MM.1S (cell line): Measurements from ENCODE around the gene SELENOO.

Experiments used
- DNase-seq: peaks from one replicate; pipeline ENCODE4 v3.0.0-alpha.2; 2015
- H2AFZ ChIP-seq: fragments of 300-600 bp; sonication (generic); 2 replicates; pipeline ENCODE4 v1.6.0; 2016; ENCODE audit warnings: antibody characterized with exemption, low read length
- H3F3A ChIP-seq: fragments of 300-600 bp; sonication (generic); 2 replicates; pipeline ENCODE4 v1.6.1; 2016; ENCODE audit warnings: mild to moderate bottlenecking, antibody characterized with exemption, low read length, moderate library complexity, mixed read lengths; ENCODE audit not compliant: insufficient read depth
- H3K27ac ChIP-seq: fragments of 300-600 bp; sonication (generic); 2 replicates; pipeline ENCODE4 v1.5.1; 2016; ENCODE audit warnings: mild to moderate bottlenecking, low read length
- H3K27me3 ChIP-seq: fragments of 300-600 bp; sonication (generic); replicated peaks from 2 replicates; pipeline ENCODE4 v1.6.0; 2016; ENCODE audit warnings: low read length; ENCODE audit not compliant: insufficient read depth
- H3K36me3 ChIP-seq: fragments of 300-600 bp; sonication (generic); replicated peaks from 2 replicates; pipeline ENCODE4 v1.6.1; 2016; ENCODE audit warnings: mild to moderate bottlenecking, low read length, mixed read lengths; ENCODE audit not compliant: insufficient read depth
- H3K4me1 ChIP-seq: fragments of 300-600 bp; sonication (generic); 2 replicates; pipeline ENCODE4 v1.6.1; 2016; ENCODE audit warnings: low read length, mixed read lengths
- H3K4me2 ChIP-seq: fragments of 300-600 bp; sonication (generic); 2 replicates; pipeline ENCODE4 v1.6.0; 2016; ENCODE audit warnings: low read depth, low read length
- H3K4me3 ChIP-seq: fragments of 300-600 bp; sonication (generic); 2 replicates; pipeline ENCODE4 v1.5.1; 2016; ENCODE audit warnings: low read length, mixed read lengths
- H3K79me2 ChIP-seq: fragments of 300-600 bp; sonication (generic); 2 replicates; pipeline ENCODE4 v1.6.1; 2016; ENCODE audit warnings: mixed run types, low read length, mixed read lengths
- H3K9ac ChIP-seq: fragments of 300-600 bp; sonication (generic); 2 replicates; pipeline ENCODE4 v1.6.1; 2016; ENCODE audit warnings: low read length, mixed read lengths
- H3K9me2 ChIP-seq: fragments of 300-600 bp; sonication (generic); replicated peaks from 2 replicates; pipeline ENCODE4 v1.6.1; 2016; ENCODE audit warnings: mild to moderate bottlenecking, low read length, mixed read lengths; ENCODE audit not compliant: insufficient read depth
- H3K9me3 ChIP-seq: fragments of 300-600 bp; sonication (generic); replicated peaks from 2 replicates; pipeline ENCODE4 v1.6.1; 2016; ENCODE audit warnings: mild to moderate bottlenecking, low read length, mixed read lengths; ENCODE audit not compliant: insufficient read depth
- H4K20me1 ChIP-seq: fragments of 300-600 bp; sonication (generic); 2 replicates; pipeline ENCODE4 v1.6.1; 2016; ENCODE audit warnings: mild to moderate bottlenecking, low read length, moderate library complexity, mixed read lengths; ENCODE audit not compliant: insufficient read depth
- CTCF ChIP-seq: fragments of 300-600 bp; sonication (generic); IDR thresholded peaks from 2 replicates; pipeline ENCODE4 v1.5.1; 2016; ENCODE audit warnings: antibody characterized with exemption, low read length, mixed read lengths
- EZH2 ChIP-seq: fragments of 300-600 bp; sonication (generic); optimal IDR thresholded peaks from 2 replicates; pipeline ENCODE3; 2017; ENCODE audit warnings: low read depth, mild to moderate bottlenecking, antibody characterized with exemption, low read length, mixed read lengths
- EZH2phosphoT487 ChIP-seq: fragments of 300-600 bp; sonication (generic); IDR thresholded peaks from 2 replicates; pipeline ENCODE4 v1.6.1; 2018; ENCODE audit warnings: antibody characterized with exemption, low read length

The SELENOO gene

DNA sequence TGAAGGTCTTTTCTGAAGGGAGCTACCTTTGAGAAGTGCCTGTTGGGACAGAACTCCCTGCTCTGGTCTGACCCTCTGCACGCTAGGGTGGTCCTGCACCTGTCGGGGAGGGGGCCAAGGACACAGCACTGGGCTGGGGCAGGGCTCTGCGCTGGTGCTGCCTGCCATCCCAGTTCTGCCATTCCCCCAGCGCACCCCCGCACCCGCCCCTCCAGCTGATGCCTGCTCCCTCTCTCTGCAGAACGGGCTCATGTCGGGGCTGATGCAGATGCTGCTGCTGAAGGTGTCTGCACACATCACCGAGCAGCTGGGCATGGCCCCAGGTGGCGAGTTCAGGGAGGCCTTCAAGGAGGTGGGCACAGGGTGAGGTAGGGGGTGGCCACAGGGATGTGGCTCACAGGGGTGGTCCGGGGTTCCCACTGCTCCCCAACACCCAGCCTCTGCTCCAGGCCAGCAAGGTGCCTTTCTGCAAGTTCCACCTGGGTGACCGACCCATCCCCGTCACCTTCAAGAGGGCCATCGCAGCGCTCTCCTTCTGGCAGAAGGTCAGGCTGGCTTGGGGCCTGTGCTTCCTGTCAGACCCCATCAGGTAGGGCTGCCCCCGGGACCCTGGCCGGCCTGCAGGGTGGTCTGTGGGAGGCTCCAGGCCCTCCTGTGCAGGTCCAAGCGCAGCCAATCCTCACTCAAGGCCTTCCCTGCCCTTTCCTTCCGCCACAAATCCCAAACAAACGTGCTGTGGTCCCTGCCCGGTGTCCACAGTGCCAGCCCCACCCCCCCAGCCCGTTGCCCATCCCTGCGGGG, 3.6 kb upstream of the SELENOO start:
- no peak overlapping the region for H3K4me3 ChIP-seq
- no peaks in the 10 kb centered on the region; the same call in 1 of the 2 replicates for H3K36me3 ChIP-seq
- no peaks in the 10 kb centered on the region for H3K27me3 ChIP-seq
- 0 out of 2 replicates have a peak, but pooled peaks cover 9% of the 10 kb centered on the region for H3F3A ChIP-seq
- H3K9me2 ChIP-seq = no peaks in the 10 kb centered on the region
- H3K27ac ChIP-seq = no peak overlapping the region
- no peaks in the 10 kb centered on the region for H3K9me3 ChIP-seq
- peaks cover 33% of the 10 kb centered on the region for H3K79me2 ChIP-seq
- no peak overlapping the region for H3K9ac ChIP-seq
- H3K4me2 ChIP-seq = no peak overlapping the region
- H4K20me1 ChIP-seq = no peaks in the 10 kb centered on the region
- no peak for DNase-seq
- TF ChIP-seq EZH2phosphoT487 (no peak), EZH2 (no peak), CTCF (no peak)
- peaks cover 5% of the 10 kb centered on the region; the same call in 1 of the 2 replicates for H3K4me1 ChIP-seq
- no peak overlapping the region for H2AFZ ChIP-seq

DNA sequence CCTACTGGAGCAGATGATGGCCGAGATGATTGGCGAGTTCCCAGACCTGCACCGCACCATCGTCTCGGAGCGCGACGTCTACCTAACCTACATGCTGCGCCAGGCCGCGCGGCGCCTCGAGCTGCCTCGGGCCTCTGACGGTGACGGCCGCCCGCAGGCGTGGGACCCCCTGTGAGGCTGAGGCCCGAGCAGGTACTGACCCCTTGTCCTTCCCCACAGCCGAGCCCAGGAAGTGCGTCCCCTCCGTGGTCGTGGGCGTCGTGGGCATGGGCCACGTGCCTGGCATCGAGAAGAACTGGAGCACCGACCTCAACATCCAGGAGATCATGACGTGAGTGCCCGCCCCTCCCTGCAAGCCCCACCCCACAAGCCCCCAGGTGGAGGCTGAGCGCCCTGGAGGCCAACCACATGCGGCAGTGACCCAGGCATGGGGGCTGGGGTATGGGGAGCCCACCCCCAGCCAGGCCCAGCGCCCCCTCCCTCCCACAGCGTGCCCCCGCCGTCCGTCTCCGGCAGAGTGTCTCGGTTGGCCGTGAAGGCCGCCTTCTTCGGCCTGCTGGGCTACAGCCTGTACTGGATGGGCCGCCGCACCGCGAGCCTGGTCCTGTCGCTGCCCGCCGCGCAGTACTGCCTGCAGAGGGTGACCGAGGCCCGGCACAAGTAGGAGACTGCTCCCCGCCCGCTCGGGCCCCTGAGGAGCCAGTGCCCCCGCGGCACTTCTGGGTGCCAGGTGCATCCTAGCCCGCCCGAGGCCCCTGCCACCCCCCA, 2.8 kb upstream of the SELENOO start:
- no peaks in the 10 kb centered on the region for H4K20me1 ChIP-seq
- peaks cover 7% of the 10 kb centered on the region; the same call in 1 of the 2 replicates for H3K4me1 ChIP-seq
- no peak overlapping the region for H3K27ac ChIP-seq
- H3K9ac ChIP-seq = no peak overlapping the region
- peaks cover 33% of the 10 kb centered on the region for H3K79me2 ChIP-seq
- H3K27me3 ChIP-seq = no peaks in the 10 kb centered on the region
- DNase-seq = no peak
- no peak overlapping the region for H3K4me3 ChIP-seq
- H3K9me3 ChIP-seq = no peaks in the 10 kb centered on the region
- H3K4me2 ChIP-seq = no peak overlapping the region
- H3K9me2 ChIP-seq = no peaks in the 10 kb centered on the region
- no peaks in the 10 kb centered on the region; the same call in 1 of the 2 replicates for H3K36me3 ChIP-seq
- no peak overlapping the region for H2AFZ ChIP-seq
- no peak for TF ChIP-seq EZH2phosphoT487
- H3F3A ChIP-seq = 0 out of 2 replicates have a peak, but pooled peaks cover 9% of the 10 kb centered on the region

- H3K79me2 ChIP-seq = peaks cover 28% of the 10 kb centered on the region
- no peak overlapping the region for H3K4me2 ChIP-seq
- no peaks in the 10 kb centered on the region; the same call in 1 of the 2 replicates for H3K36me3 ChIP-seq
- H3K9me2 ChIP-seq = no peaks in the 10 kb centered on the region
- TF ChIP-seq EZH2phosphoT487 (no peak), CTCF (no peak), EZH2 (no peak)
- no peak overlapping the region for H3K27ac ChIP-seq
- 0 out of 2 replicates have a peak, but pooled peaks cover 9% of the 10 kb centered on the region for H3F3A ChIP-seq
- H3K4me1 ChIP-seq = peaks cover 7% of the 10 kb centered on the region; the same call in 1 of the 2 replicates
- H2AFZ ChIP-seq = no peak overlapping the region
- no peak overlapping the region for H3K9ac ChIP-seq
- no peaks in the 10 kb centered on the region for H3K27me3 ChIP-seq
- DNase-seq = no peak
- no peaks in the 10 kb centered on the region for H4K20me1 ChIP-seq
- H3K9me3 ChIP-seq = no peaks in the 10 kb centered on the region
- H3K4me3 ChIP-seq = no peak overlapping the region
Observed at GRCh38 chr22:50198624-50199017, 2.2 kb upstream of the SELENOO start.
